CD4-positive, alpha-beta memory T cell (primary cell): Measurements from ENCODE around the gene LHX5. TPM values are rescaled to one million over a fixed set of nuclear protein-coding genes. Genes with fewer than 3 reads are reported as not detected.
A peak's percentile ranks its signal among the peaks of the same experiment; 100 is the strongest.

Experiments
- CTCF ChIA-PET: fragments of 350-600 bp; sonication (Branson Sonifier 250); formaldehyde crosslinking; loops from one replicate; lab custom pipeline; 2021; ENCODE audit warnings: inconsistent platforms; ENCODE audit not compliant: partially characterized antibody; lab: Charles Lee
- POLR2A ChIA-PET: fragments of 350-600 bp; sonication (Branson Sonifier 250); formaldehyde crosslinking; loops from one replicate; lab custom pipeline; 2021; ENCODE audit not compliant: partially characterized antibody; lab: Charles Lee
- DNase-seq, 5 donors: peaks; one replicate each; pipeline versions ENCODE4 v3.0.0 to v3.0.0-alpha.2; 2020 to 2022; ENCODE audit warnings: mixed read lengths in 1 of 5
- H3K27ac ChIP-seq: one replicate; pipeline ENCODE4 v1.7.0; 2013; ENCODE audit warnings: low read depth, low read length
- H3K27me3 ChIP-seq: 2 replicates; pipeline ENCODE4 v1.7.0; 2013; ENCODE audit warnings: mild to moderate bottlenecking, low read length, moderate library complexity; ENCODE audit not compliant: insufficient read depth
- H3K36me3 ChIP-seq: 2 replicates; pipeline ENCODE4 v1.7.0; 2013; ENCODE audit warnings: mild to moderate bottlenecking, low read length, moderate library complexity; ENCODE audit not compliant: insufficient read depth
- H3K4me1 ChIP-seq: 2 replicates; pipeline ENCODE4 v1.7.0; 2013; ENCODE audit warnings: mild to moderate bottlenecking, low read length, moderate library complexity; ENCODE audit not compliant: insufficient read depth
- H3K4me3 ChIP-seq, 2 donors: one replicate each; pipeline ENCODE4 v1.7.0; 2013; ENCODE audit warnings: low read length in 2 of 2, mild to moderate bottlenecking in 1 of 2
- H3K9me3 ChIP-seq, 2 donors: one replicate each; pipeline ENCODE4 v1.7.0; 2013; ENCODE audit warnings: low read length in 2 of 2, control low read depth in 1 of 2; ENCODE audit not compliant: control insufficient read depth in 1 of 2
- H3K27ac Mint-ChIP-seq, 7 donors: one replicate each; pipeline ENCODE4 v1.8.0; 2020 to 2021; ENCODE audit warnings: mixed read lengths in 7 of 7, mild to moderate bottlenecking in 6 of 7, inconsistent platforms in 3 of 7, moderate library complexity in 3 of 7
- H3K27me3 Mint-ChIP-seq, 2 donors: one replicate each; pipeline ENCODE4 v1.8.0; 2020 to 2021; ENCODE audit warnings: mixed read lengths in 2 of 2
- H3K36me3 Mint-ChIP-seq, 2 donors: one replicate each; pipeline ENCODE4 v1.8.0; 2020 to 2021; ENCODE audit warnings: mixed read lengths in 2 of 2, inconsistent platforms in 1 of 2, mild to moderate bottlenecking in 1 of 2
- H3K4me1 Mint-ChIP-seq, 4 donors: one replicate each; pipeline ENCODE4 v1.8.0; 2020 to 2021; ENCODE audit warnings: mixed read lengths in 4 of 4, mild to moderate bottlenecking in 1 of 4
- H3K4me3 Mint-ChIP-seq, 8 donors: one replicate each; pipeline ENCODE4 v1.8.0; 2020 to 2021; ENCODE audit warnings: mixed read lengths in 8 of 8, mild to moderate bottlenecking in 7 of 8, moderate library complexity in 6 of 8, inconsistent platforms in 3 of 8
- H3K9me3 Mint-ChIP-seq, 8 donors: one replicate each; pipeline ENCODE4 v1.8.0; 2020 to 2021; ENCODE audit warnings: mixed read lengths in 8 of 8, mild to moderate bottlenecking in 5 of 8, inconsistent platforms in 3 of 8, moderate library complexity in 1 of 8
- intact Hi-C: fragments of 100-400 bp; cut with micrococcal nuclease; formaldehyde crosslinking; loops from one replicate; pipeline ENCODE4 v1.15.1; 2023
- polyA plus RNA-seq, 2 donors: library from polyadenylated mRNA; unstranded; fragments of 300-500 nt; fragmentation: Illumina TruSeq; gene quantifications; one replicate each; pipeline ENCODE4 v1.2.3, GENCODE V29; 2021
- total RNA-seq, 2 experiments: library from RNA; stranded (reverse); gene quantifications; one replicate each; pipeline ENCODE4 v1.2.3, GENCODE V29; 2021

Gene LHX5
- total and polyA plus RNA-seq, 4 experiments from 2014 or later, result not detected

- DNase-seq, result no peak
- no peak overlapping the region for H3K27ac Mint-ChIP-seq
- POLR2A ChIA-PET, result no interaction called here
Measured at GRCh38 chr12:113477171-113477841, 5.6 kb upstream of the LHX5 start.

DNA sequence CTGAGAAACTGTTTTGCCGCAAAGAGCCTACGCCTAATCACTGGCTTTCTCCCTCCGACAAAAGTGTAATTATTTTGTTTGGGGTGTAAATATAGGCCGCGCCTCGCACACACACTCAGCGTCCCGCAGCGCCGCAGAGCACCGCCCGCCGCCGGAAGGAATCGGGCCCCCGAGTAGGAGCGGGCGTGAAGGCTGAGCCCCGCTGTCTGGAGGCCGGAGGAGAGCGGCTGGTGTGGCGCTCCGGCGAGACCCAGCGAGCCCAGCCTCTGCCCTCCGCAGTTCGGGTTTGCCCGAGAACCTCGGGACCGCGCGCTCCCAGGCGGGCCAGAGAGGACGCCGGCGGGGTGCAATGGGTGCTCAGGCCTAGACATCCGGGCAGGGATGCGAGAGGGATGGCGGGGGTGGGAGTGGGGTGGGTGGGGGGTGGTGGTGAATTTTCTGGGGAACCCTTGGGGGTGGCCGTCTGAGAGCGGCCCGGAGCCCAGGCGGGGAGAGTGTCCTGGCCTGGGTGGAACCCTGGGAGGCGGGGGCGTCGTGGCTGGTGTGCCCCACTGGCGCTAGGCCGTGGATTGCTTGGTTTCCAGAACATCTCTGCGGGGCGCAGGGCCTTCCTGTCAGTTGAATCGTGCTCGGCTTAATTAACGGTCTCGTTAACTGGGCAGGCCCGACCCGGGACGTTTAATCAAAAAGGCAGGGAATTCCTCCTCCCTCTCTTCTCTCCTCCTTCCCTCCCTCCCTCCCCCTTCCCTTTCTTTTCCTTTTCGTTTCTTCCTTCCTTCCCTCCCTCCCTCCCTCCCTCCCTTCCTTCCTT is 4.7 kb upstream of the LHX5 start:
- ChIA-PET POLR2A (no interaction called here), CTCF (no interaction called here)
- no peak overlapping the region for H3K27ac ChIP-seq
- intact Hi-C loops, result no loop called here
- H3K27me3 ChIP-seq, result peaks cover 57% of the 10 kb centered on the region
- Mint-ChIP-seq H3K4me1 (peaks cover 9 to 30% (median 22%) of the 10 kb centered on the region in 4 donors), H3K36me3 (peaks cover 0 to 3% of the 10 kb centered on the region in 2 donors), H3K27me3 (peaks cover 61 to 66% of the 10 kb centered on the region in 2 donors), H3K4me3 (no peak overlapping the region), H3K27ac (no peak overlapping the region), H3K9me3 (peaks cover 0 to 23% (median 14%) of the 10 kb centered on the region in 8 donors)
- no peak overlapping the region for H3K4me3 ChIP-seq
- no peaks in the 10 kb centered on the region for H3K9me3 ChIP-seq
- no peak for DNase-seq
- no peaks in the 10 kb centered on the region for H3K36me3 ChIP-seq
- H3K4me1 ChIP-seq, result peaks cover 6% of the 10 kb centered on the region

More at GRCh38 chr12:113477171-113477841, 5.6 kb upstream of the LHX5 start:
- Histone ChIP-seq H3K9me3 (no peaks in the 10 kb centered on the region), H3K27me3 (peaks cover 60% of the 10 kb centered on the region), H3K36me3 (no peaks in the 10 kb centered on the region), H3K27ac (no peak overlapping the region), H3K4me1 (peaks cover 6% of the 10 kb centered on the region), H3K4me3 (no peak overlapping the region)
- Mint-ChIP-seq H3K36me3 (peaks cover 0 to 3% of the 10 kb centered on the region in 2 donors), H3K4me3 (no peak overlapping the region), H3K27me3 (peaks cover 60 to 70% of the 10 kb centered on the region in 2 donors), H3K4me1 (peaks cover 9 to 30% (median 22%) of the 10 kb centered on the region in 4 donors), H3K9me3 (peaks cover 0 to 27% (median 14%) of the 10 kb centered on the region in 8 donors)
- CTCF ChIA-PET, result no interaction called here
- intact Hi-C loops, result no loop called here

DNA sequence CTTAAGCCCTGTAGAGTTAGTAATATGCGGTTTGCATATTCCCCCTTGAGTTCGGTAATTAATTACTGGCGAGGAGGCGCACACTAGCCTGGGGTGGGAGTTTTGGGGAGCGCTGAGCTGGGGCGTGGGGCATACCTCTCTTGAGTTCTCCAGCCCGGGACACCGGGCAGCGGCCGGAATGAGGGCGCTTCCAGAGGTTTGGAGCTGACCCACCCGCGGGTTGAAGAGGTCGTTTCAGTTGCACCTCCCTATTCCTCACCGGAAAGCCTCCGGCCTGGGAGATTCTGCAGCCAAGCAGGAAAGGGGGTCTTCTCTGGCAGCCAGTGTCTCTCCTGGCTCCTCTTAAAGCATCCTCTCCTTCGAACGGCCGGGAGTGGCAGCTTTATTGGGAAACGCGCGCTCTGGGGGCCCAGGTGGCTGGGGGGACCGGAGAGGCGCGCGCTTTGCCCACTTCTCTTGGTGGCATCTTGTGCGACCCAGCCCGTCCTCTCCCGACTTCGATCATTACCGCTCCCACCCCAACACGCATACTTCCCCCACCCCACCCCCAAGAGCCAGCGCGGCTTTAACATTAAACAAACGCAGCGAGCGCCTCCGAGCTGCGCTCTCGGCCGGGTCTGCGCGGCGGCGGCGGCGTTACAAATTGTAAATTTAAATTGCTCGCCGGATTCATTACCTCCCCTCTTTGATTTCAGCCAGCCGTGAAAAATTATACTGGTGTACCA is 3.9 kb upstream of the LHX5 start:
- ChIA-PET CTCF (no interaction called here), POLR2A (no interaction called here)
- DNase-seq, result no peak
- H3K4me1 Mint-ChIP-seq, result peaks cover 9 to 34% (median 22%) of the 10 kb centered on the region in 4 donors
- H3K27me3 ChIP-seq, result peaks cover 56% of the 10 kb centered on the region
- H3K27ac Mint-ChIP-seq, result no peak overlapping the region
- no peak overlapping the region for H3K27ac ChIP-seq
- no peak overlapping the region for H3K4me3 ChIP-seq
- peak overlapping the region in 1 of 8 donors; percentile 6 for H3K4me3 Mint-ChIP-seq
- peaks cover 0 to 19% (median 11%) of the 10 kb centered on the region in 8 donors for H3K9me3 Mint-ChIP-seq
- H3K9me3 ChIP-seq, result no peaks in the 10 kb centered on the region
- H3K4me1 ChIP-seq, result peaks cover 6% of the 10 kb centered on the region
- no peaks in the 10 kb centered on the region for H3K36me3 ChIP-seq
- intact Hi-C loops, result no loop called here
- peaks cover 0 to 3% of the 10 kb centered on the region in 2 donors for H3K36me3 Mint-ChIP-seq
- H3K27me3 Mint-ChIP-seq, result peaks cover 58 to 61% of the 10 kb centered on the region in 2 donors

DNA sequence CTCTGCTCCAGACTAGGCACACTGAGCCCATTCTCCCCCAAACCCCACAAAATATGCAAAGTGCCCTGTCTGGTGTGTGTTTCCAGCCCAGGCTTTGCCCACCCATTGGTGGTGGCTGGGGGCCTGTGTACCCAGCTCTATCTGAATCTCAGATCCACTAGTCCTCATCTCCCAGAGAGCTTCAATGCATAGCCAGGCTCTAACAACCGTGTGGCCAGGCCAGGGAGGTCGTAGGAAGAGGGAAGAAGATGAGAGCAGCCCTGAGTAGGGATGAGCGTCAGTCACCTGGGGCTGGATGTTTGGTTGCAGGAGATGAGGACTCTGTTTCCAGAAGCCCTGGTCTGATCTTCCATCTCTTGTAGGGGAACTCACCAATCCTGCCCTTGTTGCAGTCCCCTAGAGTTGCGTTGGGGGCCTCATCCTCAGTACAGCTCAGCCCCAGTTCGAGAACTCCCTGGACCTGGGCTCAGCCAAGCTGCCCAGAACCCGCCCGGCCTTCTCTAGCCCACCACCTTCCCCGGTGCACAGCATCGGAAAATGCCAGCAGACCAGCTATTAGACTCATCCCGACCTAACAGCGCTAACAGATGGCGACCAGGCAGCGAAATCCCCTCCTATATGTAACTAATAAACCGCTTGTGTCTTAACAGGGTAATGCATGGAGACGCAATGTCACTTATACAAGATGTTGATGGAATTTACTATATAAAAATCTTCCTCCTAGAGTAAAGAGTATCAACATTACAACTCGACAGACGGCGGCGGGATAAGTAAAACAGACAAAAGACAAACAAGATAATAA is 3.2 kb upstream of the LHX5 start:
- Mint-ChIP-seq H3K27ac (no peak overlapping the region), H3K36me3 (no peaks in the 10 kb centered on the region), H3K4me3 (peak overlapping the region in 5 of 8 donors; percentile 6 to 76 (median 65)), H3K9me3 (peaks cover 0 to 12% (median 4%) of the 10 kb centered on the region in 8 donors), H3K4me1 (peaks cover 6 to 28% (median 21%) of the 10 kb centered on the region in 4 donors), H3K27me3 (peaks cover 57 to 59% of the 10 kb centered on the region in 2 donors)
- no peak for DNase-seq
- ChIA-PET POLR2A (no interaction called here), CTCF (no interaction called here)
- peaks cover 6% of the 10 kb centered on the region for H3K4me1 ChIP-seq
- H3K4me3 ChIP-seq, result no peak overlapping the region
- H3K36me3 ChIP-seq, result no peaks in the 10 kb centered on the region
- intact Hi-C loops, result no loop called here
- H3K27me3 ChIP-seq, result peaks cover 60% of the 10 kb centered on the region
- H3K27ac ChIP-seq, result no peak overlapping the region
- no peaks in the 10 kb centered on the region for H3K9me3 ChIP-seq

DNA sequence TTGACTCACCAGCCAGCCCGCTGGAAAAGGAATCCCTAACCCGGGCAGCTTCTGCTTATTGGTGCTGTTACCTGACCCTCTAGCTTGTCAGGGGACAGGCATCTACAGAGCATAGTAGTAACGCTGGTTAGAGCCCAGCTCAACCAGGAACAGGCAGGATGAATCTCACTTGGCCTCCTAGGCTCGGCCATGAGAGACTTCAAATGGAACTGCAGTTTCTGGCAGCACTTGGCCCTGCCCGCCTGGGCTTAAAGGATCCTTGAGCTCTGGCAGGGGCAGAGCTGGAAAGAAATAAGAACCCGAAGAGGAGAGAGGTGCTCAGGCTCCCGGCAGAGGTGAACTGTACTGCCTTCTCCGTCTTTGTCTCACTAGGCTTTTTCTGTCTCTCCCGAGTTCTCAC is 2.3 kb upstream of the LHX5 start:
- intact Hi-C loops, result no loop called here
- no peak for DNase-seq
- Mint-ChIP-seq H3K27ac (no peak overlapping the region), H3K36me3 (no peaks in the 10 kb centered on the region), H3K4me1 (peaks cover 4 to 26% (median 18%) of the 10 kb centered on the region in 4 donors), H3K4me3 (peak overlapping the region in 5 of 8 donors; percentile 33 to 76 (median 65)), H3K9me3 (peaks cover 0 to 9% (median 0%) of the 10 kb centered on the region in 8 donors), H3K27me3 (peaks cover 55 to 57% of the 10 kb centered on the region in 2 donors)
- ChIA-PET POLR2A (no interaction called here), CTCF (no interaction called here)
- Histone ChIP-seq H3K4me1 (peaks cover 6% of the 10 kb centered on the region), H3K9me3 (no peaks in the 10 kb centered on the region), H3K27ac (no peak overlapping the region), H3K4me3 (no peak overlapping the region), H3K27me3 (peaks cover 54% of the 10 kb centered on the region), H3K36me3 (no peaks in the 10 kb centered on the region)

- Mint-ChIP-seq H3K27me3 (peaks cover 57 to 59% of the 10 kb centered on the region in 2 donors), H3K4me3 (no peak overlapping the region), H3K36me3 (no peaks in the 10 kb centered on the region), H3K4me1 (peaks cover 6 to 26% (median 20%) of the 10 kb centered on the region in 4 donors), H3K27ac (no peak overlapping the region), H3K9me3 (peaks cover 0 to 9% (median 0%) of the 10 kb centered on the region in 8 donors)
- no peaks in the 10 kb centered on the region for H3K36me3 ChIP-seq
- intact Hi-C loops, result no loop called here
- H3K9me3 ChIP-seq, result no peaks in the 10 kb centered on the region
- H3K27me3 ChIP-seq, result peaks cover 49% of the 10 kb centered on the region
- DNase-seq, result no peak
- POLR2A ChIA-PET, result no interaction called here
- H3K4me3 ChIP-seq, result no peak overlapping the region
- H3K4me1 ChIP-seq, result peaks cover 6% of the 10 kb centered on the region
- CTCF ChIA-PET, result no interaction called here
- H3K27ac ChIP-seq, result no peak overlapping the region
Measured at GRCh38 chr12:113473400-113473799, 1.7 kb upstream of the LHX5 start.
